HepG2 (cell line): ENCODE measurements around the gene PLXNA4. TPM values are rescaled to one million over a fixed set of nuclear protein-coding genes. Genes with fewer than 3 reads are reported as not detected.

Source experiments
- ATAC-seq: fragments of 200-7000 bp; cut with Tn5 transposase; 3 replicates; pipeline ENCODE4 v1.9.1; 2020; ENCODE audit warnings: mild to moderate bottlenecking, moderate library complexity
- BruUV-seq: library from RNA; stranded (reverse); fragments of 400-500 nt; replicated peaks from 2 replicates; lab custom pipeline; 2021; lab: Mats Ljungman, UMichigan
- CTCF ChIA-PET: fragments of 300-600 bp; formaldehyde crosslinking; extraction: SDS; loops from one replicate; lab custom pipeline; 2021; ENCODE audit warnings: low total read pairs, inconsistent platforms, low intra/inter-chr PET ratio; lab: Yijun Ruan, JAX
- POLR2A ChIA-PET: fragments of 350-600 bp; sonication (Branson Sonifier 250); formaldehyde crosslinking; loops from one replicate; lab custom pipeline; 2020; ENCODE audit warnings: antibody characterized with exemption, inconsistent platforms; lab: Yijun Ruan, JAX
- DNase-seq: peaks from one replicate; pipeline ENCODE4 v3.0.0-alpha.2; 2015; ENCODE audit warnings: low spot score
- FAIRE-seq: peaks from 3 replicates; lab custom pipeline; 2011; peaks lifted over from hg19 to GRCh38; lab: Jason Lieb, UNC
- H2AFZ ChIP-seq: one replicate; pipeline ENCODE4 v1.6.1; 2011; ENCODE audit warnings: low read length, inconsistent platforms
- H3K27ac ChIP-seq: fragments of 300-600 bp; 3 replicates; pipeline ENCODE4 v1.8.0; 2011; ENCODE audit warnings: mixed run types, mild to moderate bottlenecking, mixed read lengths, low read length, inconsistent platforms; ENCODE audit not compliant: insufficient read depth; ENCODE audit errors: extremely low read length
- H3K27me3 ChIP-seq, 2 experiments: fragments of 200-600 bp in 1 of 2; 2 replicates in 1 of 2; 3 replicates in 1 of 2; pipeline versions ENCODE4 v1.6.0 to v1.8.0; 2011; ENCODE audit warnings: low read length in 2 of 2, mild to moderate bottlenecking in 2 of 2, moderate library complexity in 2 of 2, inconsistent platforms in 1 of 2; ENCODE audit not compliant: insufficient read depth in 2 of 2, control insufficient read depth in 1 of 2
- H3K36me3 ChIP-seq, 2 experiments: fragments of 200-600 bp in 1 of 2; replicated peaks in 1 of 2; 2 replicates in 1 of 2; 3 replicates in 1 of 2; pipeline versions ENCODE4 v1.5.1 to v1.8.0; 2011; ENCODE audit warnings: low read length in 2 of 2, inconsistent platforms in 1 of 2; ENCODE audit not compliant: insufficient read depth in 2 of 2, control insufficient read depth in 1 of 2
- H3K4me1 ChIP-seq: 2 replicates; pipeline ENCODE4 v1.5.1; 2012; ENCODE audit warnings: low read length, inconsistent platforms; ENCODE audit not compliant: insufficient read depth
- H3K4me2 ChIP-seq: 2 replicates; pipeline ENCODE4 v1.6.0; 2011; ENCODE audit warnings: low read depth, low read length, inconsistent platforms
- H3K4me3 ChIP-seq, 3 experiments: fragments of 200-600 bp in 1 of 3; sonication (generic), shearing (Covaris generic) in 1 of 3; replicated peaks in 1 of 3; 2 replicates each; pipeline ENCODE4 v1.5.1; 2011 to 2016; ENCODE audit warnings: low read length in 3 of 3, inconsistent platforms in 2 of 3, low read depth in 2 of 3, mild to moderate bottlenecking in 2 of 3, control low read depth in 1 of 3, mixed read lengths in 1 of 3; ENCODE audit not compliant: insufficient read depth in 1 of 3
- H3K79me2 ChIP-seq: one replicate; pipeline ENCODE4 v1.6.1; 2011; ENCODE audit warnings: low read length, inconsistent platforms; ENCODE audit not compliant: insufficient read depth
- H3K9ac ChIP-seq: 2 replicates; pipeline ENCODE4 v1.6.0; 2011; ENCODE audit warnings: mild to moderate bottlenecking, low read depth, low read length, inconsistent platforms; ENCODE audit not compliant: insufficient read depth
- H3K9me3 ChIP-seq: 2 replicates; pipeline ENCODE4 v1.5.1; 2012; ENCODE audit warnings: mild to moderate bottlenecking, low read length
- H4K20me1 ChIP-seq: 2 replicates; pipeline ENCODE4 v1.6.0; 2011; ENCODE audit warnings: inconsistent platforms, mild to moderate bottlenecking, low read length, moderate library complexity; ENCODE audit not compliant: insufficient read depth
- DZIP1 ChIP-seq: sonication (generic); formaldehyde crosslinking; IDR thresholded peaks from 2 replicates; pipeline ENCODE4 v1.5.0; 2020; ENCODE audit warnings: mild to moderate bottlenecking, missing genetic modification reagents
- ONECUT2 ChIP-seq: sonication (generic); formaldehyde crosslinking; IDR thresholded peaks from 2 replicates; pipeline ENCODE4 v1.4.0; 2020; ENCODE audit warnings: missing genetic modification reagents
- WGBS: methylation state at CpG from one replicate; pipeline ENCODE4 v1.1.6; 2017; ENCODE audit warnings: low lambda C conversion rate; 5-methylcytosine and 5-hydroxymethylcytosine counted together
- in situ Hi-C: cut with HindIII; loops from 2 replicates; pipeline ENCODE4 v1.10.0; 2017; ENCODE audit warnings: low pct_unique_long_range_greater_than_20kb; ENCODE audit not compliant: extremely low pct_ligation_motif_present
- intact Hi-C: fragments of 100-400 bp; cut with micrococcal nuclease; formaldehyde crosslinking; loops from one replicate; pipeline ENCODE4 v1.10.0; 2022; ENCODE audit not compliant: unreplicated experiment
- polyA plus RNA-seq, 8 experiments: library from polyadenylated mRNA; depleted of rRNA in 3 of 8; stranded (reverse) in 7 of 8; unstranded in 1 of 8; fragments of >200 nt; fragmentation: Illumina TruSeq in 4 of 8; extraction: Trizol in 4 of 8; gene quantifications; 2 replicates each; pipeline versions ENCODE4 v1.2.1 to v1.2.3, GENCODE V29; 2011 to 2016; ENCODE audit warnings: low read depth in 4 of 8, missing spikeins in 1 of 8, mixed read lengths in 1 of 8; ENCODE audit not compliant: insufficient read depth in 1 of 8
- total RNA-seq, 5 experiments: library from RNA; depleted of rRNA; stranded (reverse); fragments of >200 nt; fragmentation: Illumina TruSeq; extraction: Trizol; gene quantifications; 2 replicates each; pipeline ENCODE4 v1.2.3, GENCODE V29; 2016; ENCODE audit warnings: low read depth in 1 of 5
- TF ChIP-seq, protein P1 (sequence below): sonication (generic); formaldehyde crosslinking; IDR thresholded peaks from 2 replicates; pipeline ENCODE4 v1.5.1; 2020; ENCODE audit warnings: missing genetic modification reagents, mild to moderate bottlenecking, borderline replicate concordance

PLXNA4 gene
- total and polyA plus RNA-seq, 2 of the 13 experiments (the other 11 are each of a cell fraction or from before 2014, with no cell fraction given), result 0.01 to 0.04 TPM

DNA sequence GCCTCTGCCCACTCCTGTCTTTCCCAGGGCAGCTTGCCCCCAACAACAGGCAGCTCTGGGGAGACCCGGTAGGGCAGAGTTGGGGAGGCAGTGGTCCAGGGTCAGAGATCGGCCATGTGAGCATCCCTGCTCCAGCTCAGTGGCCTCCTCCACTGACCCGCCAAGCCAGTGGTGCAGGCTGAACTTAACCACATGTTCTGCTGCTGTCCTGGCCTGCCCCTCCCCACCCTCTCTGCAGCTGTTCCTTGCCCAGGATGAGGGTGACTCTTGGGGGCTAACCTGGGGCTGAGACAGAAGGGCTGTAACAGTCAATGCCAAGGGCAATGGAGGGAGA, 349.3 kb downstream of the PLXNA4 start:
- Histone ChIP-seq H3K36me3 (no peaks in the 10 kb centered on the region), H3K9ac (no peak overlapping the region), H3K4me3 (no peak overlapping the region), H4K20me1 (no peaks in the 10 kb centered on the region), H3K9me3 (no peaks in the 10 kb centered on the region), H3K27me3 (peaks cover 2 to 22% of the 10 kb centered on the region in 2 experiments; a peak in 2 of 5 replicates), H3K4me1 (peaks cover 35% of the 10 kb centered on the region), H3K27ac (no peak overlapping the region), H2AFZ (no peak overlapping the region), H3K4me2 (no peak overlapping the region), H3K79me2 (no peaks in the 10 kb centered on the region)
- 60% methylated on average over 1 of the region's 3 CpGs for WGBS
- BruUV-seq, result no TSS peak
- intact Hi-C loops (no loop called here), in situ Hi-C loops (no loop called here)
- no peak for FAIRE-seq
- CTCF ChIA-PET, result no interaction called here
- TF ChIP-seq DZIP1 (CRISPR knock-in tag) (no peak), ONECUT2 (no peak)
- TF ChIP-seq, protein P1, sequence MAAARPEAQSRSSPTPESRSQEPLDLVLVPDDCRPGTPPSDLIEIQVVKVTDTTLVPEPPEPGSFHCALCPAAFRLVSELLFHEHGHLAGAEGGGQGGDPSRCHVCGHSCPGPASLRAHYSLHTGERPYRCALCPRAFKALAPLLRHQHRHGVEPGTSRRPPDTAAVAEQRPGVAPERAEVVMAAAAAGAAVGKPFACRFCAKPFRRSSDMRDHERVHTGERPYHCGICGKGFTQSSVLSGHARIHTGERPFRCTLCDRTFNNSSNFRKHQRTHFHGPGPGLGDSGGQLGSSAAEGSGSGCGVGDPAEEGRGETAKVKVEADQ (CRISPR knock-in tag), result no peak
- POLR2A ChIA-PET, result interaction anchor here (1.2 kb wide), 1 partner anchor 24 kb away, joined by 3 read pairs; no protein-coding TSS in a partner anchor
- no peak for DNase-seq
- ATAC-seq, result no peak
